ENCODE data around the gene BUB1B.

The BUB1B gene

DNA sequence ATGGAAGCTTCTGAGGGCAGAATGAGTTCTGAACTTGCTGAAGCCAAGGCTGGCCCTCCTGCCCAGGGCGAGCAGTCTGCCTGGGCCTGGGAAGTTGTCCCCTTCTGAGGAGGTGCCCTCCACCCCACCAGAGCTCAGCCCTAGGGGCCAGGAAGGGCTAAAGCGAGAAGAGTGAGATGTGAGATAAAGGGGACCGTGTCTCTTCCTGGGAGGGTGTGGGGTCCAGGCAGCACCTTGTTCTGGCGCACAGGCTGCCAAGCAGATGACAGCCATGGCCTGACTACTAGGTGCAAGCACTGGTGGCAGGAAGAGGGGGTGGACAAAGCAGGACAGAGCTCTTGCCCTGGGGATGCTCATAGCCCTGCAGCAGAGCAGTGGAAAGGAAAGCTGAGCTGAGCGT is 81.7 kb downstream of the BUB1B start:
- no peak for DNase-seq

DNA sequence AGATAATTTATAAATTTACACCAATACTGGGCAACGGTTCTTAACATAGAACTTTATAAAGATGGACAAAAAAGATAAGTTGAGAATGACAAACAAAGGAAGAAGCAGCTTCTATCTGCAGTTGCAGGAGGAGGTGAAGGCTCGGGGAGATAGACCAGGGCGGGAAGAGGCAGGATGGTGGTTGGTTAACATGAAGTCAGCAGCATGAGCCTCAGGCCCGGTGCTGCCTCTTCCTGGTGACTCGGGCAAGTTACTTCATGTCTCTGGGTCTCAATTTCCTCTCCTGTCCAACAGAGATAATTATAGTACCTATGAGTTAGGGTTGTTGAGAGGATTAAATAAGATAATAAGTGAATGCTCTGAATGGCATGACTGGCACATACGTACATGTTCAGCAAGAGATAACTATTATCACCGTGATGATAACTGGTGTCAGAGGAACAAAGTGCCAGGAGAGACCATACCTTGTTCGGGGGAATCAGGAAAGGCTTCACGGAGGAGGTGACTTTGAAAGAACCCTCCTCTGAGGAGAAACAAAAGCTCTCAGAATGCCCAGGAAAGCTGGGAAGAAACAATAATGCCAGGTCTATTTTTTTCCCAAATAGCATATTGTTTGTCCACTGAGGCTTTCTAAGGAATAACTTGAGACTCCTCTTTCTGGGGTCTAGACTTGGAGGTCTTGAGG is 82.4 kb downstream of the BUB1B start:
- no peak for DNase-seq

DNA sequence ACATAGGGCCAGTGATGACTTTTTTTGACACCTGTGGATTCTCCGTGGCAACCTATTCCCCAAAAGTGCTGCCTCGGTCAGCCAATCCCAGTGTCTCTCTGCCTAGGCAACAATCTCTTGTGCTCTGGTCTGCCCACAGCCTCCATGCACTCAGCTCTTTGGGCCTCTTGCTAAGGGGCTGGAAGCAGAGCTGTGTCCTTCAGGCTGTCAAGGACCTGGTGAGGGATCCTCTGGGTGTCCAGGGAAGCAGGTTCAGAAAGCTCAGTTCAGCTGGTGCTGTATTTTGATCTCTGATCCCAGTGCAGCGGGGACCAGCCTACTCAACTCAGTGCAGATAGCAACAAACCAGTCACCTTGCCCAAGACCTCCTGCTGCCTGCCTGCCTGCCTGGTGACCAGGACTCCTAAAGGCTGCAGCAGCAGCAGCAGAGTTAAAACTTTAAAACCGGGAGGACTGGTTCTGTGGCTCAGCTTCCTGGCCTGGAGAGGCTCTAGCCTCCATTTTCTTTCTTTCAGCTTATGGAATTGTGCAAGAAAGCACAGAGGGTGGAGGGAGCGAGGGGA is 84.2 kb downstream of the BUB1B start:
- DNase-seq = no peak

DNA sequence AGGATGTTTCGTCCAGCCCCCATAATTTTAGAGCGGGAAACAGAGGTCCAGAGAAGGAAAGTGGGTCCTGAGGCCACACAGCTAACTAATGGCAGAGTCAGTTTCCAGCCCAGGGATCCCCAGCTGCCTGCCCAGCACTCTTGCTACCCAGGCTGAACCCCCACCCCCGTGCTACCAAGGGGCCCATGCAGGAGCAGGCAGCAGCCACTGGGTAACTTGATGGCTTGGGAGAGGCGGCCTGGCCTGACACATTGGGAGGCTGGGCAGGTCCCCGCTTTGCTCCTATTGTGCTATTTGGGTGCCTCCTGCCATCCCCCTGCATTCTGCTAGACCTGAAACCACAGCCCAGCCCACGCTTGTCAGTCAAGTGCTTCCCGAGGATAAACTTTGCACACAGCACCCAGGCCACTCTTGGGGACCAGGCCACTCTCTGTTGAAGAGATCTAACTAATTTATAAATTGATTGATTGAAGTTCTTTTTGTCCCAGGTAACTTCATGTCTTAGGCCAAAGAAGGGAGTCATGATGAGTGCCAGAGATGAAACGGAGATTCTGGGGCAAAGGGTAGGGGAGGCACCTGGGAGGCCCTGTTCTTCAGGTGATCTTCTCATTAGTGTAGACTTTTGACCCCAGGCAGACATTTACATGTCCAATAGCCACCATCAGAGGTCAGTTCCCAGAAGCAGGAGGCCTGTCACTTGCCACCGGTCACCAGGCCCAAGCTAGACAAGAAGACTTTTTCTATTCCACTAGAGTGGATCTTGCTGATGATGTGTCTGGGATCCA is 85.0 kb downstream of the BUB1B start:
- no peak for DNase-seq

DNA sequence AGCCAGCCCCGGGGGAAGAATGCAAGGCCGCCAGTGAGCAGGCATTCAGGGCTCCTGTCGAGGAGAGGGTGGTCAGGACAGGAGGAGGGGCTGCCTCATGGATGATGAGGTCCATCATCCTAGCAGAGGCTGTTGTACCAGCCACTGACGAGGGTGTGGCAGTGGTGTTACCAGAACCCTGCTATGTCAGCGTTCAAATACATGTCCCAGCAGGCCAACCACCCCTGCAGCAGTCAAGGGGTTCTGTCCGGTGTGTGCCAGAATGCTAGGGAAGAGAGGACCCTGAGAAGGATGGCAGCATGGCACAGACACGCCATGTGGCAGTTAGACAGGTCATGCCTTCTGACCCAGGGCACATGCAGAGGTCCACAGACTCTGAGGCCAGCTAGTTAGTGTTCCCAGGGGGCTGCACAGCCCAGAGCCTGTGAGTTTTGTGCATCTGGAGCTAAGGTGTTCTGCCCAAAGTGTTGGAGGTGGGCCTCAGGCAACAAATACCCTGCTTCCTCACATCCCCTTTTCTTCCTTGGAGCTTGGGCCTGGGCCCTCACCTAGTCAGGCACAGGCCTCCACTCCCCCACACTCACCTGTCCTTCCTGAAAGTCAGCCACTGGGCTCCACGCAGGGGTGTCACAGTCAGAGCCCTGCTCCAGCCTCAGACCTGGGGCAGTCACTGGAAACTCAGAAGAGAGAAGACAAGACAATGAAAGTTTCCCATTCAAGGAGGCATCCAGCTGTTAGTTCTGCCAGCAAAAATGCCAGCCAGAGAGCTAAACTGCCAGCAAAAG is 85.8 kb downstream of the BUB1B start:
- no peak for DNase-seq

DNA sequence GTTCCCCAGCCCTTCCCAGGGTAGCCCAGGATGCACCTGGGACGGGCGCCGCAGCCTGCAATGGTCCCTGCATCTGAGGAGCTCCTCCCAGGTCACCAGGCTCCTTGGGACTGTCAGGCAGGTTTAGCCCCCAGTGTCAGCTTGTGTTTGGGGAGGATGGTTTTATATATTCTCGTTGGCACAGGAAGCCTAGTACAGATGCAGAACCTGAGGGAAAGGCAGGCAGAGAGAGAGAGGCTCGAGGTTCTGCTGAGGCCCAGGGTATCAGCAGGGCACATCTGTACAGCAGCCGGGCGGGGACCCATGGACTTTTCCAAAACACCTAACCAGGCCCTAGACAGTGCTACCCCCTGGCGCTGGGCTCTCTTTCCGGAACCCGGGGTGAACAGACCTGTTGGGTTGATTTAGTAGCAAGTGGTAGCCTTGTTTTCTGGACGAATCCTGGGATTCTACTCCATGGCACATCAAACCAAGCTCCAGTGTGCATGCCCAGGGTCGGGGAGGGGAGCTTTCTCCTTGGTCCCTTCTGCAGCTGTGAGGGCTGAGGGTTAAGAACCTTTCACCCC is 86.6 kb downstream of the BUB1B start:
- DNase-seq = no peak

DNA sequence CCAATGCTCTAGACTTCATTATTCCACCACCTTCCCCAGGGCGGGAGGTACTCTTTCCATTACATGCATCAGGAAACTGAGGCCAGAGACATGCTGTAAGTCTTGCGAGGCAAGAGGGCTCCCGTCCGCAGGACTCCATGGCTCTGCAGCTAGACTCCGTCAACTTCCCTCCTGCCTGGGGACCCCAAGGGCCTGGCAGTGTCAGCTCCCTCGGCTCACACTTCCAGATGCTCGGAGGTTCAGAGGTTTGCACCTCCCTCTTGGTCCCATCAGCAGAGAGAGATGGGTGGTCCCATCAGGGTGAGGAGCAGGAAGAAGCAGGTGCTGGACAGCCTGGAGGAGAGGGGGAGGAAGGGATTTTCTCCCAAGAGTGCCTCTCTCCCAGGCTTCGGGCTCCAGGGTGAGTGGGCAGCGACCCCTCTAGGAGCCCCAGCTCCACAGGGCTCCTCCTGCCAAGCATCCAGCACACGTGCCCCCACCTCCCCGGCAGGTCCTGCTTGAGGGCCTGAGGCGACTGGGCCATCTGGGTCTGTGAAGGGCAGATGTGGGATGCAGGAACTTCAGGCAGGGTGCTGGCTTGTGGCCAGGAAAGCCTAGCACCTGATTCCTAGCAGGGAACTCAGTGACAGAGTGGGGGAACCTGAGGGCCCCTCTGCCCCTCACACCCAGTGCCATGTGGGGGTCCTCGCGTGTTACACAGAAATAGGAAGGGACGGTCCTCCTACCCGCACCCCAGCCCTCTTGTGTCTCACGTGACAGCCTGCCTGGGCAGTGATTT is 87.3 kb downstream of the BUB1B start:
- DNase-seq = no peak

DNA sequence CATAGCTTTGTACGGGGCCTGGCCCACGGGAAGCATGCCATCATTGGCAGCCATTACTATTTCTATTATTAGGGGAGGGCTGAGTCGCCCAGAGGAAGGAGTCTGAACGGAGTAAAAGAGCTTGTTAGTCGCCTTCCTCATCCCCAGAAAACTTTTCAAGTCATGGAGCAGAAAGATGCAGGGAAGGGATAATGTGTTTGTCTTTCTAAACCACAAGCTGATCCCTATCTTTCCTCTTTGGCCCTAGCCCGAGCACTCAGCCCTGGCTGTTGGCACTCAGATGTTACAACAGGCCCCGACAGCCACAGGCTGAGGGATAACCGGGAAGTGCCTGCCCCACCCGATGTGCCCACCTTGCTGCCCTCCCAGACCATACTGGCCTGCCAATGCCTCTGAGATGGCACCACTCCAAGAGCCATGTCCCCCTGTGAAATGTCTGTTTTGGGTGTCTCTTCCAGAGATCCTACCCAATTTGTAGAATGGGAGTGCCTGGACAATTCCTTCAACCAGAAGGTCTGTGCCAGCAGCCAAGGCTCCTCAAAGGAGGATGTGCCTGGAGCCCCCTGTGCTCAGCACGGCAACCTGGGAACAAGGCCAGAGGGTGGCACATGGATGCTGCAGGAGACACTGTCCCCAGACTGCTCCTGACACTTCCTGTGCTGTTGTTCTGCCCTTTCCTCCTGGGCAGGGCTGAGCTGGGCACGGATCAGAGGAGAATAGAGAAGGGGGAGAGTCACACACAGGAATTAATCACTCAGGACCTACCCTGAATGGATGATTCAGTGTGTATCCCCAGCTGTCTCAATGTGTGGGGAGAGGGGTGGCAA is 88.8 kb downstream of the BUB1B start:
- DNase-seq = no peak

DNA sequence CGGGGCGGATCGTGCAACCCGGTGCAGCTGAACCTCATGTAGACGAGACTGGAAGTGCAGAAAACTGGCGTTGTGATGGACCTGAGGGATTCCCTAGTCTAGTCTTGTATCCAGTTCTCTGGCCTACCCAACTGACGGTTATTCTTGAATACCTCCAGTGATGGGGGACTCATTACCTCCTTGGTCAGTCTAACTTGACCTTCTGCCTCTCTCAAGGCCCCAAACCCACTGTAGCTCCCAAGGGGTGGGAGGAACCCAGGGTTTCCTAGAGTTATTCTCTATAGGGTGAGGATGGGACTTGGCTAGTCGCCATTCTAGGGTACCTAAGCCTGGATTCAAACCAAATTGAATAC is 89.4 kb downstream of the BUB1B start:
- no peak for DNase-seq

DNA sequence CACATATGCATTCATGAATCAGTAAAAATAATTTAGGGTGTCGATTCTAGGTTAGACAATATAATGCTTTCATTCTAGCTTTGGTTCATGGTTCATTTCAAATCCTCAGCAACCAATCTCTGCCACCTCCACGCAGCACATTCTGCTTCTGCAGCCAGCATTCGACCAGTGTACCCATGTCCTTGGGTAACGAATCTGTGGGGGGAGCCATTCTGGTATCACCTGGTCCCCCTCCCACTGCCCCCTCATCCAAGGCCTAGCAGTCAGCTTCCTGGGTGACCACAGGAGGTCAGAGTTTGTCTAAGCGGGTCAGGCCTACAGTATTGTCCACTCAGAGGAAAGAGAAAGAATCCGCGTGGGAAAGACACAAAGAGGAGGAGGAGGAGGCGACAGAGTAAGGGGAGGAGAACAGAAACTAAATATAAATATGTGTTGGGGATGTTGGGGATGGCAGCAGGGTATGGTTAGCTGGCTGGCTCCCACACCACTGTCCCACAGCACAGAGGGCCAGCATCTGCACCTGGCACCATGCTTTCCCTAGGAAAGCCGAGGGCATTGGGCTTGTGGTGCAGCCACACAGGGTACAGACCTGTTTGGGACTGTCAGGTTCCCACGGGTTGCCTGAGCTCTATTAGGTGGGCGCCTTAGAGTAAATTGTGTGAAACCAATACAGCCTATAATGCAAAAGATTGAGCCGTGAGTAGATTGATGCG is 90.1 kb downstream of the BUB1B start:
- no peak for DNase-seq

DNA sequence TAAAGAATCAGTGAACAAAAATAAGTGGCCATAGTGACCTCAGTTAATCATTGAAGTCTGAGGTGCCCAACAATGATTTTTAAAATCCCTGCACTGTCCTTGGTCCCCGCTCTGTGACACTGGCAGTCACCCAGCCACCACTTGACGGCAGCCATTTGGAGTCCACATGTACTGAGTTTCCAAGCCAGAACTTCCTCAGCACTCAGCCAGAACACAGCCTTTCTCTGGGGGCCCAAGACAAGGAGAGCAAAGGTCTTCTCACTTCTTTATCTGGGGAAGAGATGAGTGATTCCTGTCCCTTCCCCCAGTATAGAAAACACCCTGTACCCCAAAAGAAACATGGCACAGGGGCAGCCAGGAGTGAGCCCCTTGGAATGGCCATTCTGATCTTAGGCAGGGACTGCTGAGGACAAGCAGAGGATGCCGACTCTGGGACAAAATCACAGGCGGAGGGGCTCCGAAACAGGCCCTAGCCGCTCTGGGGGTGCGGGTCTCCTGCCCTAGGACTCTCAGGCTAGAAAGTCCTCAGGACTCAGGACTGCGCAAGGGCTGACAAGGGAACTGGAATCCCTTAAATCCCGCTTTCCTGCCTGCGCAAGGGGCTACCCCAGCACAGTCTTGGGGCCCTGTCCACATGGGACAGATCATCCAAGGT is 90.7 kb downstream of the BUB1B start:
- DNase-seq = no peak

DNA sequence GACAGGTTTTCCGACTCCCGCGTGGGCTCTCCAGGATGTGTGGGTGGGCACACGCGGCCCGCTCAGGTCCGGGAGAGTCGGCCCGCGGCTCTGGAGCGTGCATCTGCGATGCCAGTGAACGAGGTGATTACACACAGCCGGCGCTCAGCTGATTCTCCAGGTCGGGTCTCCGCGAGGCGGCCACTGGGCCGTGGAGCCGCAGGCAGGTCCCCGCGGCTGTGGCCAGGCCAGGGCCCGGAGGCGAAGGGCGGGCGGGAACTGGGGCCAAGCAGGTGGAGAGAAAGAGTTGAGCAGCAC is 91.2 kb downstream of the BUB1B start:
- no peak for DNase-seq

DNA sequence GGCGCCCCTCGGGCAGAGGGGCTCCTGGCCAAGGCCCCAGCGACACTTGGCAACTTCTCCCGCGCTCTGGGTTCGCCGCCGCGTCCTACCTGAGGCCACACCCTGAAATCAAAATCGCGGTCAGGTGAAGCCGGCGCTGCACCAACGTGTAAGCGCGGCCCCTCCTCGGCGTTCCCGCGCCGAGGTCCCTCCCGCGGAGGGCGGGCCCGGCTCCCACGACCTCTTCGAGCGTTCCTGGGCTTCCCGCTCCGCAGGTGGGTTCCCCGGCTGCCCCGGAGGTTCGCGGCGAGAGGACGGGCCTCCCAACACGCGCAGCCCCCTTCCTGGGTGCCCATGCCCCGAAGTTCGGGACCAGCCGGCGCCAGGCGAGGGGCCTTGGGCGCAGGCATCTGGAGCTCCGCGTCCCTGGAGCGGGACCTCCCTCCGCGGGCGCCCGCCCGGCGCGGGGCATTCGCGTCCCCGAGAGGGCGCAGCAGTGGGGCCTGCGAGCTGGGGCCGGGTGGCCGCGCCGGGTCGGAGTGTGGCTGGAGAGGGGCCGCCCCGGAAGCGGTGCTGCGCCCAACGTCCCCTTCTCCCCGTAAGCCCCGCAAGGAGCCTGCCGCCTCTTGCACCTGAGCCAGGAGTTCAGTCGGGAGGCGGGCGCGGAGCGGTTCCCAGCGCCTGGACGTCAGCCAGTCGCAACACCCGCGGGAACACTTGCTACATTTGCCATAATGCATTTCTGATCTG is 91.7 kb downstream of the BUB1B start:
- no peak for DNase-seq

DNA sequence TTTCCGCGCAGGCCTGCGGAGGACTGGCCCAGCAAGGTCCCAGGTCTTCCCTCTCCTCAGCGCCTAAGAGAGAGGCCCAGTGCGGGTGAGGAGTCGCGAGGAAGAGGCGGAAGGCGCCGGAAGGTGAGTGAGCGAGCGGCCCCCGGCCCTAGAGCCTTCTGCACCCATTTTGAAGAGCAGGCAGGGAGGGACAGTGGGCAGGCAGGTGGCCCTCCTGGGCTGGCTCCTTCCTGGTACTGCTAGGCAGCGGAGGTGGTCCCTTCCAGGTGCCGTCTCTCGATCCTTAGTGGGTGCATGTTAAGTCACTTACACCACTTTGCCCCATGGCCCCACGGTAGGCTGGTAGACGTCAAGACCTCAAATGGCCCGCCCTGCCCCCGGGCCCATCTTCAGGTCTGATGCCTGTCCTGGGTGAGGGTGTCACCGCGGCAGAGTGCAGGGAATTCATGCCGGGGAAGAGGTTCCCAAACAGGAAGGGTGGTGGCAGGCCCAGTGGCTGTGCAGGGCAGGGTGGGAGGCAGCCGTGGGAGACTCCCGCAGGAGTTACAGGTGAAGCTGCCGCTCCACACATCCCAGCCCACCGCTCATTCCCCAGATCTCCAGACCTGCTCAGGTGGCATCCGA is 92.4 kb downstream of the BUB1B start:
- DNase-seq = no peak

DNA sequence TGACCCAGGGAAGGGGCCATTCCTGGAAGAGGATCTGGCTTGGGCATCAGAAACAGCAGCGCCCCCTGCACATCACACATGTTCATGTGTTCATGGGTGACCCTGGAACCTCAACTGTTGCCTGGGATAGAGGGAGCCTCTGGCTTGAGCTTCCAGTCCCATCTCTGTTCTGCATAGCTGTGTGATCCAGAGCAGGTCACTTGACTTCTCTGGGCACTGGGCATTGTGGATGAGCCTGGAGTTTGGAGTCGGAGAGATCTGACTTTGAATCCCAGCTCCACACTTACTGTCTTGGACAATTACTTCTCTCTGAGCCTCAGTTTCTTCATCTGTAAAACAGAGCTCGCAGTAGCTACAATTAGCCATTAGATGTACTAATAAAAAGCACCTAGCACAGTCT is 93.6 kb downstream of the BUB1B start:
- DNase-seq = no peak

DNA sequence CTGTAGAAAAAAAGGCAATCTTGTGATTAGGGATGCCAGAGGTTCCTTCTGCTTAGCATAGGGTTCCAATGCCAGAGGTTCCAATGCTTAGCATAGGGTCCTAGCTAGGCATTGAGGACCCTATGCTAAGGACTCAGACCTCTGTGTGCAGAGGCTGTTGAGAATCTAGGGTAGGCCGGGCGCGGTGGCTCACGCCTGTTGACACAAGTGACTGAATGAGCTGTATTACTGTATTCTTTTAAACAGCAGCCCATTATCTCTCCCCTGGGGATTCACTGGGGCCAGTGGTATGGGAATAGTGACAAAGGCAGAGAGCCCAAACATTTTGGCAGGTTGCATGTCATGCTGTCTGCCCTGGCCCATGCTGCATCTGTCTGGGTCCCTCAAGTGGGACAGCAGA is 94.2 kb downstream of the BUB1B start:
- no peak for DNase-seq

DNA sequence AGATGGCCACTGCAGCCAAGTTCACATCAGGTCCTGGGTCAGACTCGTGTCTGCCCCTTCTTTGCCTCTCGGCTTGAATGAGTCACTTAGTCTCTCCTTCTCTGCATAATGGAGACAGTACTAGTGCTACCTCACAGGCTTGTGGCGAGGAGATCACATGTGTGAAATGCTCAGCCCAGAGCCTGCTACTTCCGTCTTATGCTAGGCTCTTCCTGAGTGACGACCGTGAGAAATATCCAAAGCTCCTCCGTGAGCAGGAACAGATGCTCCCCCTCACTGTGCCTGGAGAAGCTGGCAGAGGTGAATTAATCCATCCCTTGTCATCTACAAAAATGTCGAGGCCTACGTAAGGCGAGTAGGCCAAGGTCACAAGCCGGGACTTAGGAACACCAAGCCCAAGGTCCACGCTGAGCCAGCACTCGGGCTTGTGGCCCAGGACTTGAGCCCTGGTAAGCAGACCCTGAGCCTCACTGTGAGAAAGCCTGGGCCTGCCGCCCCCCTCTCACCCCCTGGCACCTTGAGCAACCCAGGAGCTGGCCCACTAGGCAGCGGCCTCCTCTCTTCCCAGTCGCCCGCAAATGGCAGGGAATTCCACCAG is 95.9 kb downstream of the BUB1B start:
- no peak for DNase-seq

DNA sequence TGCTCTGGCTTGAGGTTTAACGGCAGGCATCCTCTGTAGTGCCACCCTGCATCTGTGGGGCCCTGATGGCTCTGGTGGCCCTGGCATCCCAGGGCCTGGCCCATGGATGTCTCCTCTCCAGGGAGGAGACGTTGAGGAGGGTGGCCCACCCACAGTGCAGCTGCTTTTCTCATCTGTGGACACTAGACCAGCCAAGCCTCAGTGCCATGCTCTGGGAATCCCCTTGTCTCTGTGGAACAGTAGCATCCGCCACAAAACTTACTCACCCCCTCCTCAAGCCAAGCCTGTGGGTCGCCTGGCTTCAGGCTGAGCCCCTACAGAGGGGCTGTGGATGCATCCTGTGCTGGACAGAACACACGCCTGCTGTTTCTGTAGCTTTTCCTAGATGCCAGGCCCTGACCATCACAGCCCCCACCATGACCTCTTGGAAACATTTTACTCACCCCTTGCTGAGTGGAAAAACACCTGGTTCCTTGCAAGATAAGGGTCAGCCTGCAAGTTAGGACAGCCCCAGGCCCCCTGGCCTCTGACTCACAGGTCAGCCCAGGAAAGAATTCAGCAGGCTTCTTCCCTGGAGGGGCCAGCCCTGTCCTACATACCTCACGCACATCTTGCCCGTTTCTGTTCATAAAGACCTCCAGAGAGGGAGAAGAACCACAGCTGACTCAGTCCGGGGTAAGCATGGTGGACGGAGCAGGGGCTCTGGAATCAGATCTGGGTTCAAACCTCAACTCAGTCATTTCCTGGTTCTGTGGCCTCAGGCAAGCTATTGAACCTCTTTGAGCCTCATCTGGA is 97.0 kb downstream of the BUB1B start:
- DNase-seq = no peak

All from NCI-H1436 treated with DMSO at 0.1 percent for 48 hours (cell line).